Breast epithelium (tissue), 3 donors: ENCODE measurements around the gene WDR54.

Source experiments
- CTCF ChIP-seq, 3 donors: fragments of 450-650 bp; IDR thresholded peaks; one replicate each; pipeline ENCODE4 v1.5.1; 2016 to 2017; ENCODE audit warnings: antibody characterized with exemption in 3 of 3, mild to moderate bottlenecking in 3 of 3, moderate library complexity in 3 of 3
- POLR2A ChIP-seq: fragments of 450-650 bp; IDR thresholded peaks from one replicate; pipeline ENCODE4 v1.6.1; 2016; ENCODE audit warnings: antibody characterized with exemption, mild to moderate bottlenecking, moderate library complexity
- POLR2AphosphoS5 ChIP-seq, 3 donors: sonication (generic); formaldehyde crosslinking; IDR thresholded peaks; one replicate each; pipeline ENCODE4 v1.6.1; 2017; ENCODE audit warnings: antibody characterized with exemption in 3 of 3

GRCh38 chr2:74414881-74415761 is 6.4 kb upstream of the WDR54 start:
- peak in 1 of 3 donors; percentile 12 for TF ChIP-seq CTCF (IDR thresholded peaks at IDR 0.05)
- no peak for TF ChIP-seq POLR2AphosphoS5 (IDR thresholded peaks at IDR 0.05)
- no peak for TF ChIP-seq POLR2A
